A549 (cell line): ENCODE data around the gene C2CD4C. TPM values are rescaled to one million over a fixed set of nuclear protein-coding genes. Genes with fewer than 3 reads are reported as not detected.

Source experiments
- ATAC-seq, 2 experiments: fragments of 200-7000 bp in 1 of 2; fragments of >200 bp in 1 of 2; cut with Nextera tagmentation in 1 of 2; cut with Tn5 transposase in 1 of 2; 3 replicates each; pipeline versions ENCODE4 v1.8.0 to v1.9.1; 2018 to 2020; ENCODE audit warnings: mild to moderate bottlenecking in 1 of 2, moderate library complexity in 1 of 2
- CTCF ChIA-PET: fragments of 300-600 bp; sonication (Branson Sonifier 250); formaldehyde crosslinking; extraction: SDS; loops from one replicate; lab custom pipeline; 2021; ENCODE audit warnings: antibody characterized with exemption, inconsistent platforms; lab: Yijun Ruan, JAX
- POLR2A ChIA-PET: fragments of 350-600 bp; formaldehyde crosslinking; extraction: SDS; loops from one replicate; lab custom pipeline; 2021; ENCODE audit warnings: antibody characterized with exemption, inconsistent platforms; lab: Yijun Ruan, JAX
- DNase-seq, 2 experiments: peaks; one replicate each; pipeline versions ENCODE4 v3.0.0 to v3.0.0-alpha.2; 2011 to 2016; ENCODE audit warnings: low read depth in 1 of 2, low spot score in 1 of 2
- FAIRE-seq: peaks from 2 replicates; lab custom pipeline; 2011; peaks lifted over from hg19 to GRCh38; lab: Jason Lieb, UNC
- H3K27ac ChIP-seq, 2 experiments: fragments of >200 bp; sonication (Bioruptor Twin); formaldehyde crosslinking; 3 replicates each; pipeline ENCODE4 v1.5.1; 2016 to 2017
- H3K4me1 ChIP-seq: fragments of >200 bp; sonication (Bioruptor Twin); formaldehyde crosslinking; 3 replicates; pipeline ENCODE4 v1.6.1; 2016
- H3K4me2 ChIP-seq: fragments of >200 bp; sonication (Bioruptor Twin); formaldehyde crosslinking; 3 replicates; pipeline ENCODE4 v1.6.1; 2016
- H3K4me3 ChIP-seq: fragments of >200 bp; sonication (Bioruptor Twin); formaldehyde crosslinking; 3 replicates; pipeline ENCODE4 v1.5.1; 2016
- H3K9me3 ChIP-seq: fragments of >200 bp; sonication (Bioruptor Twin); formaldehyde crosslinking; 3 replicates; pipeline ENCODE4 v1.6.1; 2016
- ATOH8 ChIP-seq: fragments of 250-450 bp; sonication (Bioruptor Pico); IDR thresholded peaks from 2 replicates; pipeline ENCODE4 v1.5.0; 2020; ENCODE audit warnings: low read depth, mild to moderate bottlenecking, moderate library complexity
- BCL3 ChIP-seq: fragments of >200 bp; sonication (Bioruptor Twin); formaldehyde crosslinking; IDR thresholded peaks from 3 replicates; pipeline ENCODE4 v1.6.1; 2016
- BHLHE40 ChIP-seq: IDR thresholded peaks from 2 replicates; pipeline ENCODE4 v1.6.1; 2012; ENCODE audit warnings: low read depth, low read length, inconsistent platforms
- CEBPB ChIP-seq, 2 experiments: fragments of >200 bp in 1 of 2; sonication (Bioruptor Twin) in 1 of 2; formaldehyde crosslinking in 1 of 2; IDR thresholded peaks; 2 replicates each; pipeline ENCODE4 v1.6.1; 2012 to 2016
- CHD4 ChIP-seq: fragments of 200-600 bp; sonication (generic); IDR thresholded peaks from 2 replicates; pipeline ENCODE4 v1.6.1; 2016; ENCODE audit warnings: antibody characterized with exemption, mild to moderate bottlenecking, borderline replicate concordance
- EHF ChIP-seq: fragments of 250-450 bp; sonication (Bioruptor Pico); IDR thresholded peaks from 2 replicates; pipeline ENCODE4 v1.5.0; 2020; ENCODE audit warnings: mild to moderate bottlenecking
- ELK1 ChIP-seq: fragments of 150-350 bp; IDR thresholded peaks from 2 replicates; pipeline ENCODE4 v1.6.1; 2014; ENCODE audit warnings: low read depth, mild to moderate bottlenecking, low read length
- EP300 ChIP-seq, 2 experiments: fragments of >200 bp; sonication (Bioruptor Twin); formaldehyde crosslinking; IDR thresholded peaks; 2 replicates in 1 of 2; 3 replicates in 1 of 2; pipeline ENCODE4 v1.6.1; 2016 to 2017
- FOSB ChIP-seq: fragments of 250-450 bp; sonication (Bioruptor Pico); IDR thresholded peaks from 2 replicates; pipeline ENCODE4 v1.5.0; 2020; ENCODE audit warnings: mild to moderate bottlenecking, moderate library complexity
- HDAC2 ChIP-seq: fragments of 200-600 bp; sonication (generic); IDR thresholded peaks from 2 replicates; pipeline ENCODE4 v1.6.1; 2016
- HEYL ChIP-seq: fragments of 250-450 bp; sonication (Bioruptor Pico); IDR thresholded peaks from 2 replicates; pipeline ENCODE4 v1.8.0; 2021; ENCODE audit warnings: mild to moderate bottlenecking, moderate library complexity
- HMGXB4 ChIP-seq: fragments of 250-450 bp; sonication (Bioruptor Pico); IDR thresholded peaks from 2 replicates; pipeline ENCODE4 v1.5.0; 2021; ENCODE audit warnings: mild to moderate bottlenecking, moderate library complexity, borderline replicate concordance
- HOXA7 ChIP-seq: fragments of 250-450 bp; sonication (Bioruptor Pico); IDR thresholded peaks from 2 replicates; pipeline ENCODE4 v1.5.0; 2020; ENCODE audit warnings: mild to moderate bottlenecking, moderate library complexity
- KDM5A ChIP-seq: fragments of 200-600 bp; sonication (generic); IDR thresholded peaks from 2 replicates; pipeline ENCODE4 v1.6.1; 2016; ENCODE audit warnings: antibody characterized with exemption, mild to moderate bottlenecking
- MAX ChIP-seq: IDR thresholded peaks from 2 replicates; pipeline ENCODE4 v1.6.1; 2012
- MYC ChIP-seq: IDR thresholded peaks from 2 replicates; pipeline ENCODE4 v1.6.1; 2012; ENCODE audit warnings: mild to moderate bottlenecking, inconsistent platforms, low read length, improper control_type of control experiment, borderline replicate concordance
- NFE2L2 ChIP-seq: fragments of 150-350 bp; conservative IDR thresholded peaks from 2 replicates; pipeline ENCODE4 v1.6.1; 2014; ENCODE audit warnings: low read length
- RAD21 ChIP-seq, 2 experiments: fragments of >200 bp in 1 of 2; sonication (Bioruptor Twin) in 1 of 2; formaldehyde crosslinking in 1 of 2; IDR thresholded peaks in 1 of 2; conservative IDR thresholded peaks in 1 of 2; 2 replicates in 1 of 2; 3 replicates in 1 of 2; pipeline ENCODE4 v1.6.1; 2012 to 2018; ENCODE audit warnings: inconsistent platforms in 1 of 2
- RARB ChIP-seq: fragments of 250-450 bp; sonication (Bioruptor Pico); IDR thresholded peaks from 2 replicates; pipeline ENCODE4 v1.8.0; 2021; ENCODE audit warnings: mild to moderate bottlenecking, moderate library complexity
- SMC3 ChIP-seq: fragments of >200 bp; sonication (Bioruptor Twin); formaldehyde crosslinking; IDR thresholded peaks from 3 replicates; pipeline ENCODE4 v1.6.1; 2018; ENCODE audit warnings: inconsistent platforms
- ZFP36 ChIP-seq: fragments of 450-650 bp; IDR thresholded peaks from 2 replicates; pipeline ENCODE4 v1.6.1; 2014; ENCODE audit warnings: borderline replicate concordance; ENCODE audit not compliant: partially characterized antibody
- ZSCAN20 ChIP-seq: fragments of 250-450 bp; sonication (Bioruptor Pico); IDR thresholded peaks from 2 replicates; pipeline ENCODE4 v1.8.0; 2022; ENCODE audit warnings: mild to moderate bottlenecking, moderate library complexity
- WGBS: methylation state at CpG from one replicate; pipeline ENCODE4 v1.1.6; 2017; ENCODE audit errors: missing lambda C conversion rate; 5-methylcytosine and 5-hydroxymethylcytosine counted together
- polyA plus RNA-seq, 4 experiments: library from polyadenylated mRNA; depleted of rRNA in 3 of 4; stranded (reverse); fragments of >200 nt; fragmentation: RNase III in 1 of 4; extraction: RNeasy Plus Mini Kit Qiagen cat#74134 plus additional on column Dnase treatment in 1 of 4; gene quantifications; 2 replicates in 3 of 4; 3 replicates in 1 of 4; pipeline ENCODE4 v1.2.3, GENCODE V29; 2011 to 2017

C2CD4C gene
- polyA plus RNA-seq, 2 of the 4 experiments (the other 2 are of a cell fraction): 0.21 to 0.71 TPM

- CTCF ChIA-PET: interaction anchor here (1.1 kb wide), 1 partner anchor 70 kb away, joined by 3 read pairs; no protein-coding TSS in a partner anchor
- H3K9me3 ChIP-seq: no peaks in the 10 kb centered on the region
- WGBS: 70% methylated on average over 11 of the region's 21 CpGs
- ATAC-seq (no peak), DNase-seq (no peak), FAIRE-seq (no peak)
- H3K4me1 ChIP-seq: peaks cover 4% of the 10 kb centered on the region; the same call in 1 of the 3 replicates
- POLR2A ChIA-PET: no interaction called here
- no peak overlapping the region for H3K4me3 ChIP-seq
- no peak overlapping the region for H3K4me2 ChIP-seq
- H3K27ac ChIP-seq: no peak overlapping the region
- TF ChIP-seq ELK1 (no peak), HMGXB4 (CRISPR knock-in tag) (no peak), HOXA7 (no peak), FOSB (CRISPR knock-in tag) (no peak), RARB (CRISPR knock-in tag) (no peak), EP300 (IDR thresholded peaks at IDR 0.05) (no peak), MYC (no peak), BCL3 (no peak), CEBPB (IDR thresholded peaks at IDR 0.05) (no peak), HDAC2 (no peak), BHLHE40 (no peak), SMC3 (no peak)
These were observed 1.4 kb upstream of the C2CD4C start for GRCh38 chr19:410243-410781.

GRCh38 chr19:409516-410242 lies 732 bp upstream of the C2CD4C start:
- H3K9me3 ChIP-seq: no peaks in the 10 kb centered on the region
- H3K4me1 ChIP-seq: peaks cover 8% of the 10 kb centered on the region; the same call in 1 of the 3 replicates
- POLR2A ChIA-PET: no interaction called here
- TF ChIP-seq MAX (no peak), CHD4 (no peak), HMGXB4 (CRISPR knock-in tag) (no peak), NFE2L2 (no peak), EHF (no peak), ELK1 (no peak), HEYL (CRISPR knock-in tag) (no peak), FOSB (CRISPR knock-in tag) (no peak), ZFP36 (no peak), SMC3 (no peak), KDM5A (no peak), ZSCAN20 (CRISPR knock-in tag) (no peak), RAD21 (conservative IDR thresholded peaks at IDR 0.05 in 1 of 2, IDR thresholded peaks at IDR 0.05 in 1 of 2) (no peak), ATOH8 (CRISPR knock-in tag) (no peak)
- CTCF ChIA-PET: interaction anchor here (0.9 to 1.1 kb wide), 2 partner anchors 38 to 70 kb away, joined by 3 read pairs; no protein-coding TSS in a partner anchor
- H3K4me2 ChIP-seq: peak overlapping the region; percentile 100
- H3K27ac ChIP-seq: peak overlapping the region in 1 of 2 experiments; percentile 93; a peak in 2 of 6 replicates
- peak overlapping the region; percentile 73 for H3K4me3 ChIP-seq
- 27% methylated on average over 17 of the region's 23 CpGs for WGBS
- no peak for FAIRE-seq
- peak; percentile 23 to 42; a peak in 3 of 6 replicates for ATAC-seq
- DNase-seq: peak in 1 of 2 experiments; percentile 28
